Lower leg skin (tissue), 3 donors: ENCODE results near the gene KRTAP10-1.

Source experiments
- CTCF ChIP-seq, 3 donors: fragments of 450-650 bp; IDR thresholded peaks; one replicate each; pipeline ENCODE4 v1.5.1; 2016; ENCODE audit warnings: antibody characterized with exemption in 3 of 3, mild to moderate bottlenecking in 3 of 3, moderate library complexity in 2 of 3
- POLR2A ChIP-seq, 2 donors: fragments of 450-650 bp; IDR thresholded peaks; one replicate each; pipeline ENCODE4 v1.6.1; 2016 to 2017; ENCODE audit warnings: antibody characterized with exemption in 2 of 2, mild to moderate bottlenecking in 1 of 2, moderate library complexity in 1 of 2

- TF ChIP-seq POLR2A (IDR thresholded peaks at IDR 0.05) = no peak
- no peak for TF ChIP-seq CTCF (IDR thresholded peaks at IDR 0.05)
These were observed 32.1 kb downstream of the KRTAP10-1 start for GRCh38 chr21:44507673-44508425.
